Measurements from ENCODE around the gene P4HA3.

The P4HA3 gene

GRCh38 chr11:74257959-74258553 is 53.4 kb downstream of the P4HA3 start:
- DNase-seq = no peak

DNA sequence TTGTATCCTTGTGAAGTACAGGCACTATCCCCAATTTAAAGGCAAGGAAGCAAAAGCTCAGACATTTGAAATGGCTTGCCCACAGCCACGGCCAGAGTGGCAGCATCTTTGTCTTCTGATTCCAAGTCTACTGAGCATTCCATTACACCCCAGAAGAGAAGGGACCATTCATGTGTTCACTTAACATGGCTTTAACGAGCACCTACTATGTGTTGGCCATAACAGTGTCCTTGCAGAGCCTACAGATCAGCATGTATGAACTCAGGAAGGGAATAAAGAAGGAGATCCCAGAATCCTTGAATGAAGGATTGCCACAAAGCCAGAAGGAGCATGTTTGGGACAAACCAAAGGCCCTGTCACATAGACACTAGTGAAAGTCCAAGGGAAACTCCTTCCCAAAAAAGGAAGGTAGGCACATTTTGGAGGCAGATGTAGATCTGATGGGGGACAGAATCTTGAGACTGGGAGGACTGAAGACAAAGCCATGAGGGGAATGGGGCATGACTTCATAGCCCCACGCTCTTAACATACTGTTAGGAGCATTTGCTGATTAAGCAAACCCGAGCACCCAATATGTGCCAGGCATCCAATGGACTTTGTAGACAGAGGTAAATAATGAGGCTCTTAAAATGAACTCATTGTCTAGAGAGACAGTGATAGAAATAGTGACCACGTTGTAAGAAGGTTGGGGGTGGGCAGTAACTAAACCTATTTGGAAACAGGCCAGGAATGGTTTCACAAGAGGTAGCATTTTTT is 54.9 kb downstream of the P4HA3 start:
- no peak for DNase-seq

GRCh38 chr11:74255741-74256375 is 55.6 kb downstream of the P4HA3 start:
- DNase-seq = no peak

GRCh38 chr11:74253361-74253760 is 58.1 kb downstream of the P4HA3 start:
- no peak for DNase-seq

- no peak for DNase-seq
Observed at GRCh38 chr11:74249496-74249895, 61.9 kb downstream of the P4HA3 start.

GRCh38 chr11:74248469-74248868 is 63.0 kb downstream of the P4HA3 start:
- no peak for DNase-seq

GRCh38 chr11:74238243-74238642 is 73.2 kb downstream of the P4HA3 start:
- no peak for DNase-seq

GRCh38 chr11:74237541-74237940 is 73.9 kb downstream of the P4HA3 start:
- DNase-seq = no peak

DNA sequence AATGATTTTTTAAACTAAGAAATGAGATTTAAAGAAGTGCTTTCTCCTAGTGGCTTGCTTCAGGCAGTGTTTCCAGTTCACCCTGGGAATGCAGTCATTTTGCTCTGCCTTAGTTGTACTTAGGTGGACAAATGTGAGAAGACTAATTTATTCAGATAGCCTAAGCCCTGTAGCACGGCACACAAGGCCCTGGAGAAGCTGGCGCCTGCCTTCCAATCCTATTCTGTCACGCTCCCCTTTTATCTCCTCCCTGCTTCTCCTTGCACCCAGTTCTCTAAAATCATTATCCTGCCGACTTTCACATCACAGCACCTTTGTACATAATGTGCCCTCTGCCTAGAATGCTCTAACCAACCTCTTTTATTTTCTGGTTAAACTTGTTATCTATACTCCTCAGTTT is 76.3 kb downstream of the P4HA3 start:
- no peak for DNase-seq

- no peak for DNase-seq
Observed at GRCh38 chr11:74233683-74234082, 77.8 kb downstream of the P4HA3 start.

DNA sequence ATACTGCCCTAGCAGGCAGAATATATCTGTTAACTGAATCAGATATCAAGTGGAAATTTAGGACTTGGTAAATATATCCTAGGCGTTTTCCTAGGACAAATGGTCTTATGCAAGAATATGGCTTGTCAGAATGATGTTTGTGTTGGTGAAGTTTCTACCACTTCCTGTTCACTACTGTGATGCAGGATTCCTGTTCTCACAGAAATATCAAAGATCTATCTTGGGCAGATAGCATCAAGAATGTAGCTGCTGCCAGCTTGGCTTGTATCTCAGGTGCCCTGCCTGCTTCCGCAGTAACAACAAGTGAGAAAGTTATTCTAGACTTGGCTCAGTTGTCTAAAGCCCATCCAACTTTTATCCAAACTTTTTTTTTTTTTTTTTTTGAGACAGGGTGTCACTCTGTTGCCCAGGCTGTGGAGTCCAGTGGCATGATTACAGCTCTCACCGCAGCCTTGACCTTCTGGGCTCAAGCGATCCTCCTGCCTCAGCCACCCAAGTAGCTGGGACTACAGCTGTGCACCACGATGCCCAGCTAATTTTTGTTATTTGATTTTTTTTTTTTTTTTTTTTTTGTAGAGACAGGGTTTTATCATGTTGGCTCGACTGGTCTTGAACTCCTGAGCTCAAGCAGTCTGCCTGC is 79.0 kb downstream of the P4HA3 start:
- no peak for DNase-seq

GRCh38 chr11:74226907-74227306 is 84.5 kb downstream of the P4HA3 start:
- no peak for DNase-seq

DNA sequence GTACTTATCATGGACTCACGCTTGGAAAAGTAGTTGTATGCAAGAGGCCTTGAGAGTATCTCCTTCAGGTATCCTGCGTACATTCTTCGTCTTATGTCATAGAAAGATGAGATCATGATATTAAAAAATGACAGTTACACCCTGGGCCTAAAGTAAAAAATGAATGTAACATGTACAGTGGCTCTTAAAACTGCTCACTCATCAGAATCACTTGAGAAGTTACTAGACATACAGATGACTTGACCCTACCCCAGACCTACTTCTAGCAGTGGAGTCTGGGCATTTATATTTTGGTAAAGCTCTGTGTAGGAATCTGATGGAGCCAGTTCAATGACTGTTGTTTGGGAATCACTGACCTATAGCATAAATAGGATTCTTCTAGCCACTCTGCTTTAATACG is 85.9 kb downstream of the P4HA3 start:
- no peak for DNase-seq

DNA sequence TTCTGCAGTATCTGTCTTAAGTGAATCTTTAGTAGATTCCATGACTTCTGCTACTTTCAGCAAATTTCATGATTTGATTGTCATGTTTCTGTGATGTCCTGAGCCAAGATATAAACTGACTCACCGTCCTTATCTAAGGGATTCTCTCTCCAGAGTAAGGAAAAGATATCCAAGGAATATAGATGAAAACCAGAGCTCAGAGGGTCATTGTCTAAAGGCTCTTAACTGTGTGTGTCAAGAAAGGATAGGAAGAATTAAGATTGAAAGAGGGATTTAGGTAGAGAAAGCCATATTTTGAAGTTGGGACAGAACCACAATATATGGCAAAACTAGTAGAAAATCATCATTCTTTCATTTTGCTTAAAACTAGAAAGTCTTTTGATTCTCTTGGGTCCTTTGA is 89.6 kb downstream of the P4HA3 start:
- DNase-seq = no peak

DNA sequence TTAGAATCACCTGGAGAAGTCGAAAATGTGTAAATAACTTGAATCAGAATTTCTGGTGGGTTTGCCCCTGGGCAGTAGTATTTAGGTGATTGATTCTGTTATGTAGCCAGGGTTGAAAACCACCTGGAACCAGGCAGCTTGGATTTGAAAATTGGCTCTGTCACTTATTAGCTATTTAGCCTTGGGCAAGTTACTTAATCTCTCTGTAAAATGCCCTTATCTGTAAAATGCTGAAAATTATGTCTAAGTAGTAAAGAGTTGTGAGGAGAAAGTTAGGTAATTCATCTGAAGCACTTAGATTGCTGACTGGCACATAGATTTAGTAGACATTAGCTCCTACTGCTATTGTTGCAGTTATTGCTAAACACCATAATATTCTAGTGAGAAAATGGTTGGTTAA is 91.1 kb downstream of the P4HA3 start:
- DNase-seq = no peak
